Heart left ventricle (tissue), 13 donors: Measurements from ENCODE around the gene OTOF.

Experiments used
- POLR2A ChIP-seq, 2 donors: fragments of 450-650 bp; IDR thresholded peaks; one replicate each; pipeline ENCODE4 v1.6.1; 2017; ENCODE audit warnings: antibody characterized with exemption in 2 of 2, mild to moderate bottlenecking in 2 of 2, moderate library complexity in 2 of 2
- TF ChIP-seq, protein P1 (sequence below), 12 donors: fragments of 200-600 bp; sonication (generic) in 4 of 12; IDR thresholded peaks; one replicate each; pipeline versions ENCODE4 v1.5.0 to v1.8.0; 2018 to 2022; ENCODE audit warnings: antibody characterized with exemption in 12 of 12, mild to moderate bottlenecking in 5 of 12
- donor health status: ischemic (EF 13 %, LVEDD 7.1; RV severe dilation, severe dysfunction).
- donor health status: DM: no; HTN: yes; CAD: no.
- donor health status: DM: no; HTN: no; CAD: no.
- donor health status: ischemic (EF 25% LVEDD 6.9; RV normal size, moderate dysfunction).
- donor health status: ischemic (EF 25% LVEDD 5.7; RV mildly dilated, moderate dysfunction).
- donor health status: ischemic (EF 35%, LVEDD 5.7; RV mildly dilated, moderate dysfunction).
- donor health status: nonischemic (EF 11% LVEDD 7.7; RV severe dilation, severe dysfunction).
- donor health status: DM: yes; HTN: yes; CAD: no.
- donor health status: PGD.
- donor health status: ischemic (EF 29% LVEDD 5.4; RV normal size, mild dysfunction).
- donor health status: nonischemic (EF 23%, LVEDD 6.1; RV moderate dilation, normal function).

GRCh38 chr2:26484579-26484978 lies 6.7 kb upstream of the OTOF start:
- no peak for TF ChIP-seq POLR2A (IDR thresholded peaks at IDR 0.05)
- TF ChIP-seq, protein P1, sequence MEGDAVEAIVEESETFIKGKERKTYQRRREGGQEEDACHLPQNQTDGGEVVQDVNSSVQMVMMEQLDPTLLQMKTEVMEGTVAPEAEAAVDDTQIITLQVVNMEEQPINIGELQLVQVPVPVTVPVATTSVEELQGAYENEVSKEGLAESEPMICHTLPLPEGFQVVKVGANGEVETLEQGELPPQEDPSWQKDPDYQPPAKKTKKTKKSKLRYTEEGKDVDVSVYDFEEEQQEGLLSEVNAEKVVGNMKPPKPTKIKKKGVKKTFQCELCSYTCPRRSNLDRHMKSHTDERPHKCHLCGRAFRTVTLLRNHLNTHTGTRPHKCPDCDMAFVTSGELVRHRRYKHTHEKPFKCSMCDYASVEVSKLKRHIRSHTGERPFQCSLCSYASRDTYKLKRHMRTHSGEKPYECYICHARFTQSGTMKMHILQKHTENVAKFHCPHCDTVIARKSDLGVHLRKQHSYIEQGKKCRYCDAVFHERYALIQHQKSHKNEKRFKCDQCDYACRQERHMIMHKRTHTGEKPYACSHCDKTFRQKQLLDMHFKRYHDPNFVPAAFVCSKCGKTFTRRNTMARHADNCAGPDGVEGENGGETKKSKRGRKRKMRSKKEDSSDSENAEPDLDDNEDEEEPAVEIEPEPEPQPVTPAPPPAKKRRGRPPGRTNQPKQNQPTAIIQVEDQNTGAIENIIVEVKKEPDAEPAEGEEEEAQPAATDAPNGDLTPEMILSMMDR (IDR thresholded peaks at IDR 0.05) = no peak
